ENCODE measurements around the gene EFNA1. TPM values are rescaled to one million over a fixed set of nuclear protein-coding genes. Genes with fewer than 3 reads are reported as not detected.

Gene EFNA1
- total and polyA plus RNA-seq, 2 experiments from 2014 or later = 78.7 to 172 TPM

GRCh38 chr1:155182052-155182550 lies 54.4 kb downstream of the EFNA1 start:
- H3K27ac ChIP-seq = no peak overlapping the region
- no peaks in the 10 kb centered on the region for H3K9me3 ChIP-seq (ENCODE audit: low read depth)
- 96% methylated on average over 7 of the region's 7 CpGs for WGBS (ENCODE audit: low lambda C conversion rate, missing lambda C conversion rate)
- TF ChIP-seq CTCF (IDR thresholded peaks at IDR 0.05; ENCODE audit: poor library complexity) (no peak), EZH2 (IDR thresholded peaks at IDR 0.05; ENCODE audit: borderline replicate concordance) (no peak), EZH2phosphoT487 (IDR thresholded peaks at IDR 0.05; ENCODE audit: low read depth, severe bottlenecking, unreplicated experiment) (no peak)
- no peaks in the 10 kb centered on the region for H3K9me2 ChIP-seq (replicated peaks; ENCODE audit: insufficient read depth)
- H3K36me3 ChIP-seq (replicated peaks; ENCODE audit: insufficient read depth, low read depth) = no peaks in the 10 kb centered on the region
- no peak for DNase-seq (ENCODE audit: low spot score)
- no peak overlapping the region for H3K4me3 ChIP-seq
- H2AFZ ChIP-seq = no peak overlapping the region
- H3K79me2 ChIP-seq = no peaks in the 10 kb centered on the region
- peaks cover 17% of the 10 kb centered on the region for H3K4me1 ChIP-seq (ENCODE audit: insufficient read depth)
- no peak overlapping the region for H3K4me2 ChIP-seq
- H4K20me1 ChIP-seq (ENCODE audit: insufficient read depth, poor library complexity, severe bottlenecking) = no peaks in the 10 kb centered on the region
- H3K27me3 ChIP-seq = no peaks in the 10 kb centered on the region

- Histone ChIP-seq H3K9me2 (replicated peaks; ENCODE audit: insufficient read depth) (no peaks in the 10 kb centered on the region), H3K4me2 (no peak overlapping the region), H2AFZ (no peak overlapping the region), H3K4me3 (no peak overlapping the region), H3K36me3 (replicated peaks; ENCODE audit: insufficient read depth, low read depth) (no peaks in the 10 kb centered on the region), H3K27ac (no peak overlapping the region), H3K9me3 (ENCODE audit: low read depth) (no peaks in the 10 kb centered on the region), H4K20me1 (ENCODE audit: insufficient read depth, poor library complexity, severe bottlenecking) (no peaks in the 10 kb centered on the region), H3K27me3 (no peaks in the 10 kb centered on the region), H3K4me1 (ENCODE audit: insufficient read depth) (peaks cover 18% of the 10 kb centered on the region), H3K79me2 (no peaks in the 10 kb centered on the region)
- WGBS (ENCODE audit: low lambda C conversion rate, missing lambda C conversion rate) = 97% methylated on average over 19 of the region's 20 CpGs
- TF ChIP-seq EZH2 (IDR thresholded peaks at IDR 0.05; ENCODE audit: borderline replicate concordance) = no peak
- TF ChIP-seq CTCF (IDR thresholded peaks at IDR 0.05; ENCODE audit: poor library complexity) = no peak
- TF ChIP-seq EZH2phosphoT487 (IDR thresholded peaks at IDR 0.05; ENCODE audit: low read depth, severe bottlenecking, unreplicated experiment) = no peak
- no peak for DNase-seq (ENCODE audit: low spot score)
These were observed 56.1 kb downstream of the EFNA1 start for GRCh38 chr1:155183775-155184221.

GRCh38 chr1:155184351-155184811 lies 56.7 kb downstream of the EFNA1 start:
- no peaks in the 10 kb centered on the region for H3K79me2 ChIP-seq
- no peak overlapping the region for H3K4me3 ChIP-seq
- H3K36me3 ChIP-seq (replicated peaks; ENCODE audit: insufficient read depth, low read depth) = no peaks in the 10 kb centered on the region
- DNase-seq (ENCODE audit: low spot score) = no peak
- H3K9me3 ChIP-seq (ENCODE audit: low read depth) = no peaks in the 10 kb centered on the region
- H3K4me1 ChIP-seq (ENCODE audit: insufficient read depth) = peaks cover 18% of the 10 kb centered on the region
- 90% methylated on average over 4 of the region's 4 CpGs for WGBS (ENCODE audit: low lambda C conversion rate, missing lambda C conversion rate)
- TF ChIP-seq EZH2 (IDR thresholded peaks at IDR 0.05; ENCODE audit: borderline replicate concordance) = no peak
- no peak for TF ChIP-seq CTCF (IDR thresholded peaks at IDR 0.05; ENCODE audit: poor library complexity)
- TF ChIP-seq EZH2phosphoT487 (IDR thresholded peaks at IDR 0.05; ENCODE audit: low read depth, severe bottlenecking, unreplicated experiment) = no peak
- no peaks in the 10 kb centered on the region for H3K27me3 ChIP-seq
- H3K9me2 ChIP-seq (replicated peaks; ENCODE audit: insufficient read depth) = no peaks in the 10 kb centered on the region
- no peak overlapping the region for H2AFZ ChIP-seq
- H4K20me1 ChIP-seq (ENCODE audit: insufficient read depth, poor library complexity, severe bottlenecking) = no peaks in the 10 kb centered on the region
- no peak overlapping the region for H3K27ac ChIP-seq
- H3K4me2 ChIP-seq = no peak overlapping the region

Small RNA genes within 50 kb of the gene (small RNA-seq; reads per million reads assigned to genes)
- gene HMGN2P18 = not detected
- gene RF00019 = not detected

Other genes with a start within 250 kb of the EFNA1 start
- 12.5 and 18.5 TPM in 2 replicates for gene PMVK, start 191.2 kb upstream of the EFNA1 start, total RNA-seq
- 53.5 and 59.2 TPM in 2 replicates for gene PMVK, start 191.2 kb upstream of the EFNA1 start, polyA plus RNA-seq
- 52.4 and 53.0 TPM in 2 replicates for gene PBXIP1, start 171.8 kb upstream of the EFNA1 start, total RNA-seq
- 61.0 and 65.5 TPM in 2 replicates for gene PBXIP1, start 171.8 kb upstream of the EFNA1 start, polyA plus RNA-seq
- gene PYGO2, start 166.1 kb upstream of the EFNA1 start, total RNA-seq = 20.2 and 21.8 TPM in 2 replicates
- gene PYGO2, start 166.1 kb upstream of the EFNA1 start, polyA plus RNA-seq = 22.3 and 28.3 TPM in 2 replicates
- gene SHC1, start 157.1 kb upstream of the EFNA1 start, total RNA-seq = 81.8 and 95.6 TPM in 2 replicates
- gene SHC1, start 157.1 kb upstream of the EFNA1 start, polyA plus RNA-seq = 107 and 120 TPM in 2 replicates
- gene CKS1B, start 153.2 kb upstream of the EFNA1 start, total RNA-seq = 40.4 and 41.5 TPM in 2 replicates
- gene CKS1B, start 153.2 kb upstream of the EFNA1 start, polyA plus RNA-seq = 91.3 and 102 TPM in 2 replicates
- gene FLAD1, start 144.5 kb upstream of the EFNA1 start, total RNA-seq = 25.6 and 27.7 TPM in 2 replicates
- 42.8 and 45.1 TPM in 2 replicates for gene FLAD1, start 144.5 kb upstream of the EFNA1 start, polyA plus RNA-seq
- gene LENEP, start 134.3 kb upstream of the EFNA1 start, total RNA-seq = 0.92 TPM in 1 of 2 replicates, not detected in the other
- not detected in 2 replicates for gene LENEP, start 134.3 kb upstream of the EFNA1 start, polyA plus RNA-seq
- 27.3 and 29.2 TPM in 2 replicates for gene ZBTB7B, start 125.1 kb upstream of the EFNA1 start, total RNA-seq
- 13.3 and 13.5 TPM in 2 replicates for gene ZBTB7B, start 125.1 kb upstream of the EFNA1 start, polyA plus RNA-seq
- 0.04 and 1.6 TPM in 2 replicates for gene DCST2, start 94.1 kb upstream of the EFNA1 start, total RNA-seq
- 0.40 and 0.47 TPM in 2 replicates for gene DCST2, start 94.1 kb upstream of the EFNA1 start, polyA plus RNA-seq
- gene DCST1, start 94.1 kb upstream of the EFNA1 start, total RNA-seq = 0.60 TPM in 1 of 2 replicates, not detected in the other
- gene DCST1, start 94.1 kb upstream of the EFNA1 start, polyA plus RNA-seq = 0.12 TPM in 1 of 2 replicates, not detected in the other
- gene ADAM15, start 76.6 kb upstream of the EFNA1 start, total RNA-seq = 44.8 and 55.7 TPM in 2 replicates
- gene ADAM15, start 76.6 kb upstream of the EFNA1 start, polyA plus RNA-seq = 108 and 117 TPM in 2 replicates
- gene EFNA4, start 64.1 kb upstream of the EFNA1 start, total RNA-seq = 20.5 and 21.3 TPM in 2 replicates
- 16.3 and 18.1 TPM in 2 replicates for gene EFNA4, start 64.1 kb upstream of the EFNA1 start, polyA plus RNA-seq
- 4.0 and 5.5 TPM in 2 replicates for gene EFNA3, start 49.0 kb upstream of the EFNA1 start, total RNA-seq
- gene EFNA3, start 49.0 kb upstream of the EFNA1 start, polyA plus RNA-seq = 10.3 and 13.1 TPM in 2 replicates
- 75.3 and 88.6 TPM in 2 replicates for gene SLC50A1, start 8.0 kb downstream of the EFNA1 start, total RNA-seq
- gene SLC50A1, start 8.0 kb downstream of the EFNA1 start, polyA plus RNA-seq = 111 and 115 TPM in 2 replicates
- gene DPM3, start 12.7 kb downstream of the EFNA1 start, total RNA-seq = 94.2 and 121 TPM in 2 replicates
- gene DPM3, start 12.7 kb downstream of the EFNA1 start, polyA plus RNA-seq = 84.1 and 96.3 TPM in 2 replicates
- gene KRTCAP2, start 45.4 kb downstream of the EFNA1 start, total RNA-seq = 191 and 209 TPM in 2 replicates
- gene KRTCAP2, start 45.4 kb downstream of the EFNA1 start, polyA plus RNA-seq = 440 and 454 TPM in 2 replicates
- 1.1 and 1.2 TPM in 2 replicates for gene TRIM46, start 46.0 kb downstream of the EFNA1 start, total RNA-seq
- gene TRIM46, start 46.0 kb downstream of the EFNA1 start, polyA plus RNA-seq = 1.9 and 2.1 TPM in 2 replicates
- gene THBS3, start 80.0 kb downstream of the EFNA1 start, total RNA-seq = 19.8 and 20.3 TPM in 2 replicates
- 39.9 and 41.6 TPM in 2 replicates for gene THBS3, start 80.0 kb downstream of the EFNA1 start, polyA plus RNA-seq
- gene MTX1, start 80.8 kb downstream of the EFNA1 start, total RNA-seq = 42.1 and 49.4 TPM in 2 replicates
- 78.2 and 82.0 TPM in 2 replicates for gene MTX1, start 80.8 kb downstream of the EFNA1 start, polyA plus RNA-seq
- 8.1 and 8.8 TPM in 2 replicates for gene ENTREP3, start 127.6 kb downstream of the EFNA1 start, total RNA-seq
- gene ENTREP3, start 127.6 kb downstream of the EFNA1 start, polyA plus RNA-seq = 26.0 and 27.1 TPM in 2 replicates
- 45.0 and 45.7 TPM in 2 replicates for gene SCAMP3, start 134.5 kb downstream of the EFNA1 start, total RNA-seq
- gene SCAMP3, start 134.5 kb downstream of the EFNA1 start, polyA plus RNA-seq = 114 and 131 TPM in 2 replicates
- gene CLK2, start 145.6 kb downstream of the EFNA1 start, total RNA-seq = 18.6 and 26.1 TPM in 2 replicates
- 48.7 and 53.8 TPM in 2 replicates for gene CLK2, start 145.6 kb downstream of the EFNA1 start, polyA plus RNA-seq
- gene HCN3, start 149.6 kb downstream of the EFNA1 start, total RNA-seq = 1.5 and 4.3 TPM in 2 replicates
- 5.6 and 8.2 TPM in 2 replicates for gene HCN3, start 149.6 kb downstream of the EFNA1 start, polyA plus RNA-seq
- 12.8 and 13.3 TPM in 2 replicates for gene PKLR, start 173.6 kb downstream of the EFNA1 start, total RNA-seq
- 4.7 and 10.9 TPM in 2 replicates for gene PKLR, start 173.6 kb downstream of the EFNA1 start, polyA plus RNA-seq
- gene FDPS, start 181.0 kb downstream of the EFNA1 start, total RNA-seq = 284 and 313 TPM in 2 replicates
- gene FDPS, start 181.0 kb downstream of the EFNA1 start, polyA plus RNA-seq = 336 and 347 TPM in 2 replicates
- 22.3 and 25.2 TPM in 2 replicates for gene RUSC1, start 193.0 kb downstream of the EFNA1 start, total RNA-seq
- 34.9 and 48.4 TPM in 2 replicates for gene RUSC1, start 193.0 kb downstream of the EFNA1 start, polyA plus RNA-seq